A204.1 (cell line): ENCODE data around the gene G3BP1.
"Not testable (repeated sequence)": the region's sequence is repeated elsewhere in the genome, so short reads cannot be mapped to it uniquely, and the experiment has no call there.

Experiments
- FAIRE-seq: peaks from 2 replicates; lab custom pipeline; 2012; peaks lifted over from hg19 to GRCh38; lab: Jason Lieb, UNC

G3BP1 gene

DNA sequence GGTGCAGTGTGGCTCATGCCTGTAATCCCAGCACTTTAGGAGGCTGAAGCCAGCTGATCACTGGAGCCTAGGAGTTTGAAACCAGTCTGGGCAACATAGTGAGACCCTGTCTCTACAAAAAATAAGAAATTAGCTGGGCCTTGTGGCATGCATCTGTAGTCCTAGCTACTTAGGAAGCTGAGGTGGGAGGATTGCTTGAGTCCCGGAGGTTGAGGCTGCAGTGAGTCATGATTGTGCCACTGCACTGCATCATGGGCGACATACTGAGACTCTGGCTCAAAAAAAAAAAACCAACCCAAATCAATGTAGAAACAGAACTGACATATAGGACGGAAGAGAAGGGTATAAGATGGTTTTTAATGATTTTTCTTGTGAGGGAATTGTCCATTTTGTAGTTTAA is 27.7 kb downstream of the G3BP1 start:
- no peak for FAIRE-seq

DNA sequence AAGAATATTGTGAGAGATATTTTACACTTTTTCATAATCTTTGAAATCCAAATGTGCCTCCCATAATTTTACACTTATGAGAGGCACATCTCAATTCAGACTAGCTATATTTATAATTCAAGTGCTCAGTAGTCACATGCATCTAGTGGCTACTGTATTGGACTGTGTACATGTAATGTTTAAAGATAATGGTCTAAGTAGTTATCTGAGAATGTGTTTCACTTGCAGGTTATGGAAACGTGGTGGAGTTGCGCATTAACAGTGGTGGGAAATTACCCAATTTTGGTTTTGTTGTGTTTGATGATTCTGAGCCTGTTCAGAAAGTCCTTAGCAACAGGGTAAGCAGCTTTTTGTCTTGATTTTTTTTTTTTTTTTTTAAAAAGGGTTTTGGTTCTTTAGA is 28.8 kb downstream of the G3BP1 start:
- no peak for FAIRE-seq

DNA sequence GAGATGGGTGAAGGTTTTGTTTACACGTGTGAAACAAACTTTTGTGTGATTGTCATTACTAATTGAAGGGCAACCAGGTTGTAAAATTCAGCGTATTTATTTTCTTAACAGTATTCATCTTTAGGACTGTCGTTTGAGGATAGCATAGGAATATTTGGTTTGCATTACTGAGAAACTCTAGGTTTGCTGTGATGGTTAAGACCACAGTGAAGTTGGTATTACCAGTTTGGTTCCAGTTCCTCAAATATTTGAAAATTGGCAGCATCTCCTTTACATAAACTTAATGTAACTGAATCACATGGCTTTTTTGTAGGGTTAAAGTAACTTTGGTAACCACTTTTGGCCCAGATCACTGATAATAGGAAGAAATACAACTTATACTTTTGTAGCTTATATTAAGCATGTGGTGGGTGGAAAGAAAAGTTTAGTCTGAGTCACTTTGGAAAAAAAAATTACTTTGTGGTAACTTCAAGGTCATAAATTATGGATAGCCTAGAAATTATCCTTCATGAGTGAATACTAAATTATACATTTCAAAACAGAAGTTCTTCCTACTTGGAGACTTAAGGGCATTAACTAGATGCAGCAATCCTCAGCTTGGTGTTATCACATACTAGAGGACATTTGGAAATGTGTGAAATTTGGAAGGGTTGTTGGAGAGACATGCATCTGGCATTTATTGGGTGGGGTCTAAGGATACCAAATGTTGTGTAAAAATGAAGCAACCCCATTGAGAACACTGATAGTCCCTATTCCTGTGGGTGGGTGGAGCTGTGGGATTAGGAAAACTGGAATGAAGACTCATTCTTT is 33.9 kb downstream of the G3BP1 start:
- no peak for FAIRE-seq

DNA sequence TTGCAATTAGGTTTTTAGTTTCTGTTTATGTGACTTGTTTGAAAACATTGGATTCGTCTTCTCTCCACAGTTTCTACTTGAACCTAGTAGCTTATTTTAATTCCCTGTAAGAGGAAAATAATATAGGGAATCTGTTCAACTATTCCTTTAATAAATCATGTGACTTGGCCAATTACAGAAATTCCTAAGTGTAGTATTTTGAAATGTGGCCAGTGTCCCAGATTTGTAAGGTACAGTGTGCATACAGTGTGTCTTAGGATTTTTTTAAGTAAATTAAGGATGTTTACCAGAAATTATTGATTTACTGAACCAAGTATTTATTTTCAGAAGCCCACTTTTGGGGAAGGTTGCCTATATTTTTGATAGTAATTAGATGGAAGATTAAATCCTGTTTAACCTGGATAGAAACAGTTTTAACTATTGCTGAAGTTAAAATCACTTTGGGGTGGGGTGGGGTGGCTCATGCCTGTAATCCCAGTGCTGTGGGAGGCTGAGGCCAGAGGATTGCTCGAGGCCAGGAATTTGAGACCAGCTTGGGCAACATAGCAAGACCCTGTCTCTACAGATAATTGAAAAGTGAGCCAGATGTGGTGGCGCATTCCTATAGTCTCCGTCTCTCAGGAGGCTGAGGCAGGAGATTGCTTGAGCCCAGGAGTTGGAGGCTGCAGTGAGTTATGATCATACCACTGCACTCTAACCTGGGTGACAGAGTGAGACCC is 36.9 kb downstream of the G3BP1 start:
- FAIRE-seq: no peak

DNA sequence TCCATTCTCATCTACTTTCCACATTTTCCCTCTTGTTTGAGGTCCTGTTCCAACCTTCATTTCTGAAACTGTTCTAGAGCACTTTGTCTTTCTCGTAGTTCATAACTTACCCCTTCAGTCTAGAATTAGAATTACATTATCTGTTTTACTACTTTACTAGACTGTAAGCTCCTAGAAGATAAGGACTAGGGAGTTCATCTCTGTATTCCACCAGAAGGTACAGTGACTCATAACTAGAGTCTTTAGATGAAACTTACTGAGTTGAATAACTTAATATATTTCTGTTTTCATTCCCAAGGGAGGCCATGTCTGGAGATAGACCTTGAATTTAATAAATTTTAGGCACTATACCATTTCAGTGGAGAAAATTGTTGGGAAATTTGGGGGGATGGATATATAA is 38.7 kb downstream of the G3BP1 start:
- no peak for FAIRE-seq

DNA sequence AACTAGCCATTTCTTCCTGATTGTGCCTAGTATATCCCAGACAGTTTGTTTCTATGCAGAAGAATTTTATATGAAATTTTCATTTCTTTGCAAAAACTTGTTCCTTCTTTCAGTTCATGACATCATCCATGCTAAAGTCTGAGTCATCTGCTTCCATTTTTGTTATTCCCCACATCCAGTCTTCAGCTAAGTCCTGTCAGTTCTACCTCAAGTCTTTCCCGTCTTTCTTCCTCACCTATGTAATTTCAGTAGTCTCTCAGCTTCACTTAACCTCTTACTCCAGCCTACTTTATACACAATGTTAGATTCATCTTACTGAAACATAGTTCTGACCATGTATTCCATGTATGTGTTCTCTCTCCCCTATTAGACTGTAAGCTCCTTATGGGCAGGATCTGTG is 39.1 kb downstream of the G3BP1 start:
- FAIRE-seq: no peak

DNA sequence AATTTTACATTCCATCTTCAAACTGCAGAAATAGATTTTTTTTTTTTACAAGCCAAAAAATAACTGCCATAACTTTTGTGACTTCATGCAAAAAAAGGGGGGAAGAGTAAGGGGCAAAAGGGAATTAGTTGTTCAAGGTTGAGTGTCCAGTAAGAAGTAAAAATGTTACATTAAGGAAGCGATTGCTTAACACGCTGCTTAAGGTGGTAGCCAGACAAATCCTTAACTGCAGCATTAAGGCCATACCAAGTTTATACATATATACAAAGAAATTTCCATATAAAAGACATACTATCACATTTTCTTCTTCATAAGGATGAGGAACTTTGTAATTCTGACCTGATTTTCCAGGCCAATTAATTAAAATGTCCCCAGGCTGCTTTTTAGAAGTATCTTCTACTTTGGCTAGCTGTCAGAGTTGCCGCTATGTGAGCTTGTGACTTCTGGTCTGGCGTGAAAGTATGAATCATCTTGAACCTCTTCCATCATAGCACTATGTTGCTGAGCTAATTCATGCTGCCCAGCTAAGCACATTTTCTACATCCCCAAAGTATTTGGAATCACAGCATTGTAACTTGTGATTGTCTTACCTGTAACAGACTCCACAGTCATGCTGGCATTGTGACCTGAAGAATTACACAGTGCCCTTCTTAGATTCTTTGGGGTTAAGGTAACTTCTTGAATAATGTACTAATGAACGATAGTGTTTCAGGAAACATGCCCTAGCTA is 40.0 kb downstream of the G3BP1 start:
- no peak for FAIRE-seq

DNA sequence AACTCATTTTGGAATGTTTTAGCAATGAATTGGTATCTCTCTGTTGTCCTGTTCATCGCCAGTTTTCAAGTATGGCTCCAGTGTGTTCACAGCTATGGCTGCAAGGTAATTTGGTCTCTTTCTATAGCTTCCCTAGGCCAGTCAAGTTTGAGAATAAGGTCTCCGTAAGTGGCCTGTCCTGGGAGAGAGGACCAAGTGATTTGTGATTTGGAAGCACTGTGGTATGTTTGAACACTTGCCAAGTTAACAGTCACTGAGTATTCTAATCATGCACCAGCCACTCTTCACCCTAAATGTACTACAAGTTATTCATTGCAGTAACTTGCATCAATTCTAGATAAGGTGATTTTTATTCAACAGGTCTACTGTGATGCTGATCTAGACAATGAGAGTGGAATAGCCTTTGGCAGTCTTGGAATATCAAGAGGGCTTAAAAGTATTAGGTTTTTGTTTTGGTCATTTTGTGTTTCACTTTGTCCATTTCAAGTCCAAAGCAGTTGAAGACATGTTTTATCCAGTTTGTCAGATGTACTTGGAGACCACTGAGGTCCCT is 41.1 kb downstream of the G3BP1 start:
- FAIRE-seq: no peak

DNA sequence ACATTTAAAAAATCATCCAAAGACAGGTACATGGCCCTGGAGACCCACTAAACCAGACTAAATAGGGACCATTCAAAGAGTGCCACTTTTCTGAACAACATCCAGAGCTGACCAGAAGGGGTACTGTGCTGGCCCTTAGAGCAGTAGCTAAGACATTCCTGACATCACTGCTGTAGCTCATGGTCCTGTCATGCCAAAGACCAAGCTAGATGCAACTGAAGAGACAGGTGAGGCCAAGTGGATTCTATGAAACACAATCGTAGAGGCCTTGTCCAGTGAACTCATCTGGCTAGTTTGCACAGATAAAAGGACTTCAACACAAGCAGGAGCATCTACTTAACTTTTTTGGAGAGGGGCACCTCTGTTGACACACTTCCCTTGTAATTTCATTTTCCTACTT is 43.3 kb downstream of the G3BP1 start:
- FAIRE-seq: no peak

DNA sequence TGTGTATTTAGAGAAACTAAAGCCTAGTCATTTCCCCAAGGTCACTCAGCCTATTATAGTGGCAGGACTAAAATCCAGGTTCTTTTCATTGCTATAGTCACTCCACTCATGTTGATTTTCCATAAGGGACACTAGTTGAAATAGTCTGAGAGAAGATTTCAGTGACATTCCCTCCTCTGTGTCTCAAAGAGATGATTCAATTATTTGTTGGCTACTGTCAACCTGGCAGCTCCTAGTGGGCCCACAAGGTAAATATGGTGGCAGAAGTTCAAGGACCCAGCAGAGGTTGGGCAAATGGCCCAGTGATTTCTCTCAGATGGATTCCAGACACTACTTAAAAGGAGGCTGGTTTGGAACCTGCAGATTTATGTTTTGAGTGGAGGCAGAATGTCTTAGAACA is 48.1 kb downstream of the G3BP1 start:
- no peak for FAIRE-seq

DNA sequence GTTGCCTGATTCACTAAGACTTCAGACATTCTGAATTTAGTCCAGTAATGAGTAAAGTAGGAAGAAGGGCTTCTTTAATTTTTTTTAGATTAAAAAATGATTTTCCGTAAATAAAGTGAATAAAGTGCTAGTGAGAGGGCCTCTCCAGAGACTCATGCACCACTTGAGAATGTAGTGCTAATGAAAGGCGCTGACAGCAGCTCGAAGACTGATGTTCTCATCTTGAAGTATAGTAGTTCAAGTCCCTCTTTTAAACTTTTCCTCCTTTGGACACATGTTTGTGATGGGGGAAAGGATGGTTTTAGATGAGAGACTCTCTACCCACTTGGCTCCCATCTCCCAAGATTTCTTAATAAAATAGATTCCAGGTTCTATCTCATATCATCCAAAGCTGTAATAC is 48.5 kb downstream of the G3BP1 start:
- no peak for FAIRE-seq

DNA sequence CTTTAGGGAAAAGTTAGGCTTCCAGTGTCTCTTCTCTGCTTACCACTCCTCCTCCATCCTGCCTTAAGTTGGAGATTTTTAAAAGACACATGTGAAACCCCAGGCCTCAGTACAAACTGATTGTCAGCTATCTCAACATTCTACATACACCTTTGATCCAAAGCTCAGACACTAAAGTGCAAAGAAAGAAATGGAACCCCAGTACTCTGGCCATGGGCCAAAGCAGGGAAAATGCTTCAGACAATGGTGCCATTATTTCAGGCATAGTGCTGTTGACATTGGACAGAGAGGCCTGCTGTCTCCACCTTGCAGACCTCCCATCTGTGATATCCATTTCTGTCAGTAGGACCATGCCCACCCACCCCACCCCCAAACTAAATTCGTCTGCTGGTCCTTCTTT is 49.1 kb downstream of the G3BP1 start:
- FAIRE-seq: no peak

DNA sequence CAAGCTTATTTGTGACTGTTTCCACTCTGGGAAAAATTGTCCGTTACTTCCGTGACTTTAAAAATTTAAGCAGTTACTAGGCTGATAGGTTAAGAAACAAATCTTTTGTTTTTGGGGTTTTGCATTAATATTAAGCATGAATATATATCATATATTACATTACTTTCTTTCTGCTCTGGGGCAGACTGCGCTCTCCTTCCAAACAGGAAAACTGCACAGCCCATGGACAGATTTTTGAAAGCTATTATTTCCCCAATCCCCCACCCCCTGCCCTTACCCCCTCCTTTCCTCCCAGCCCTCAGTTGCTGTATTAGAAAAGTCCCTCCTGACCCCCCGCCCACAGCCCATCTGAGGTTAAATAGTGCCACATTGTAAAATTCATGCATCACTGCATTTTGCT is 50.4 kb downstream of the G3BP1 start:
- no peak for FAIRE-seq

DNA sequence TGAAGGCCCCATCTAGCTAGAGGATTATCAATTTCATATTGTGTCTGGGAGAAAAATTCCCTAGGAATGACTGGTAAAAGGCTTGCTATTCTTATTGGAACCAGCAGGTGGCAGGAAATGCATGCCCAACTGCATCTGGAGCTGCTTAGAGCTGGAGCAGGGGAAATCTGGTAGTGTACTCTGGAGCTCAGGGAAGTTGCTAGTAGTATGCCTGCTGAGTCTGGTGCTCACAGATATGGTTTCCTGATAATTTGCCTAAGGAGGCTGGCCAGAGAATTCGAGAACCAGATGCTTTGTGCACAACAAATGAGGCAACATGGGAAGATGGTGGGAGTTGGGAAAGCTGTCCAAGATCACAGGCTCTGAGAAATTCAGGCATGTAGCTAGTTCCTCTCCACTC is 53.7 kb downstream of the G3BP1 start:
- peak; percentile 90 for FAIRE-seq

DNA sequence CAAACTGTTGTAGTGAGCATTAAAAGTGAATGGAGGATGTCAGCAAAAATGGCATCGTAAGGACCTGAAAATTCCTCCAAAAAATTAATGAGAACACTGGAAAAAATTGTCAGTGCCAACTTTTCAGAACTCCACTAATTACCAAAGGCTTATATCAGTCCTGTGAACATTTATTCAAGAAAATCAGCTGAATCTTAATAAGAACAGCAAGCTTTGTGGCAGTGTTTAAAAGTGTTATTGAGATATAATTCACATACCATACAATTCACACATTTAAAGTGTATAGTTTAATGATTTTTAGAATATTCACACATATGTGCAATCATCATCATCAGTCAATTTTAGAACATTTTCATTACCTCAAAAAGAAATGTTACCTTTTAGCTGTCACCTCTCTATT is 57.6 kb downstream of the G3BP1 start:
- no peak for FAIRE-seq

DNA sequence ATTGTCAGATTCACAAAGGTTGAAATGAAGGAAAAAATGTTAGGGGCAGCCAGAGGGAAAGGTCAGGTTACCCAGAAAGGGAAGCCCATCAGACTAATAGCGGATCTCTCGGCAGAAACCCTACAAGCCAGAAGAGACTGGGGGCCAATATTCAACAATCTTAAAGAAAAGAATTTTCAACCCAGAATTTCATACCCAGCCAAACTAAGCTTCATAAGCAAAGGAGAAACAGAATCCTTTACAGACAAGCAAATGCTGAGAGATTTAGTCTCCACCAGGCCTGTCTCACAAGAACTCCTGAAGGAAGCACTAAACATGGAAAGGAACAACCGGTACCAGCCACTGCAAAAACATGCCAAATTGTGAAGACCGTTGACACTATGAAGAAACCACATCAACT is 61.1 kb downstream of the G3BP1 start:
- not testable (repeated sequence) for FAIRE-seq

DNA sequence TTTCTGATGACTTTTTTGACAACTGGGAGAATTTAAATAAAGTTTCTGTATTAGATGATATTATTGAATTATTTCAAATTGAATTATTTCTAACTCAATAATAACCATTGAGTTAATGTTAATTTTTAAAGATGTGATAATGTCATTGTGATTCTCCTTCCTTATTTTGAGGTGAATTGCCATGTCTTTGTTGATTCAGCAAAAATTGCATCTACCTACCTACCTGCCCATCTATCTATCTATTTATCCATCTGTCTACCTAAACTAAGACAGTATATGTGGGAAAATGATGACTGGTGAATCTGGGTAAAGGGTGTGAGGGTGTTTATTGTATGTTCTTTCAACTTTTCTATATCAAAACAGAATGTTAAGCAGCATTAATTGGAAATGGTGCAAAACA is 75.0 kb downstream of the G3BP1 start:
- FAIRE-seq: peak; percentile 3

DNA sequence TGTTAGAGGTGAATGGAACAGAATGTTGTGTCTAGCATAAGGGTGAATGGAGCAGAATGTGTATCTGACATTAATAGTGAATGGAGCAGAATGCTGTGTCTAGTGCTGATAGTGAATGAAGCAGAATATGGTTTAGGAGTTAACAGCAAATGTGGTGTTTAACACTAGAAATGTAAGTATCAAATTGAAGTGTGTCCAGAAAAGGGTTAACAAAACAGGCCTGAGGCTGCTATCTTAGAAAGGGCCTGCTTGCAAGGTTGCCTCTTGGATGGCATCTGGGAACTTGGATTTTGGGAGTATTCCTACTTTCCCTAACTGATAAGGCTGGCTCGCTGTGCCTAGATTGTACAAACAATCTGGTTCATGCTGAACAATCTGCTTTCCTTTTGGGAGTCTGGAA is 76.1 kb downstream of the G3BP1 start:
- FAIRE-seq: no peak

DNA sequence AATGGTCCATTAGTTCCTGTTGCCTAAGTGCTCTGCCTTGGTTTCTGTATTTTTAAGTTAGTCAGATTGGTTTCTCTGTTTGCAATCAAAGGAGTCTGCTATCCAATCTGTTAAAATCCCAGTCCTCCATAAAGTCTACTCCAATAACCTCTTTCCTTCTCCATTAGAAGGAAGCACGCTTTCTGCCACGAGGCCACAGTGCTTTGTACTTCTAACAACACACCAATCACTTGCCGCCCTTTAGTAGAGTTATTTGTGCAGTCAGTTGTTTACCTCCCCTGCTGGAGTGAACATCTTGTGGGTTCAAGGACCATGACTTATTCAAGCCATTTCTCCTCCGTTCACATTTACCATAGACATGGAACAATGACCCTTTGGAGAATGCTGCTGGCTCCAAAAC is 83.9 kb downstream of the G3BP1 start:
- no peak for FAIRE-seq

DNA sequence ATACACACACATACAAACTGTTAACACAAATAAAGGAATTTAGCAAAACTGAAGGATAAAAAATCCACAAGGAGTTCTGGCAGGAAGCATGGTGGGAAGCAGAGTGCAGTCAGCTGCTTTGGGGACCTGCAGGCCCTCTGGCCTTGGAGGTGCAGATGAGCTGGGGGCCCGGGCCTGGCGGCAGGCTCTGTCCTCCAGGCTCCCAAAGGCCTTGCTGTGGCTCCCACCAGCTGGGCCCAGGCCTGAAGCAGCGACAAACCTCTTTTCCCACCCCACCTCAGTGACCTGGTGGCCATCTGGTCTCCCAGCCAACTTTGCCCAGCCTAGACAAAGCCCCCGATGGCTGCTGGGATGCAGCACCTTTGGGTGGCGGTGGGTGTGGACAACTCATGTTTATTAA is 85.1 kb downstream of the G3BP1 start:
- FAIRE-seq: no peak

DNA sequence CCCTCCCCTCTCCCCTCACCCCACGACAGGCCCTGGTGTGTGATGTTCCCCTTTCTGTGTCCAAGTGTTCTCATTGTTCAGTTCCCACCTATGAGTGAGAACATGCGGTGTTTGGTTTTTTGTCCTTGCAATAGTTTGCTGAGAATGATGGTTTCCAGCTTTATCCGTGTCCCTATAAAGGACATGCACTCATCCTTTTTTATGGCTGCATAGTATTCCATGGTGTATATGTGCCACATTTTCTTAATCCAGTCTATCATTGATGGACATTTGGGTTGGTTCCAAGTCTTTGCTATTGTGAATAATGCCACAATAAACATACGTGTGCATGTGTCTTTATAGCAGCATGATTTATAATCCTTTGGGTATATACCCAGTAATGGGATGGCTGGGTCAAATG is 89.1 kb downstream of the G3BP1 start:
- FAIRE-seq: not testable (repeated sequence)
